Astrocyte of the cerebellum (primary cell): ENCODE data around the gene CELF4.

Experiments
- DNase-seq: peaks from one replicate; pipeline ENCODE4 v3.0.0-alpha.2; 2011; ENCODE audit warnings: low read depth
- H3K4me3 ChIP-seq: 2 replicates; pipeline ENCODE4 v1.5.1; 2011; ENCODE audit warnings: mild to moderate bottlenecking, low read depth, low read length, moderate library complexity
- CTCF ChIP-seq: IDR thresholded peaks from 2 replicates; pipeline ENCODE4 v1.5.1; 2012; ENCODE audit warnings: low read length, low read depth, moderate library complexity, mild to moderate bottlenecking; ENCODE audit errors: missing control alignments
- in situ Hi-C: cut with HindIII; loops from 2 replicates; pipeline ENCODE4 v1.10.0; 2017; ENCODE audit warnings: low sequenced_read_pairs

Gene CELF4

DNA sequence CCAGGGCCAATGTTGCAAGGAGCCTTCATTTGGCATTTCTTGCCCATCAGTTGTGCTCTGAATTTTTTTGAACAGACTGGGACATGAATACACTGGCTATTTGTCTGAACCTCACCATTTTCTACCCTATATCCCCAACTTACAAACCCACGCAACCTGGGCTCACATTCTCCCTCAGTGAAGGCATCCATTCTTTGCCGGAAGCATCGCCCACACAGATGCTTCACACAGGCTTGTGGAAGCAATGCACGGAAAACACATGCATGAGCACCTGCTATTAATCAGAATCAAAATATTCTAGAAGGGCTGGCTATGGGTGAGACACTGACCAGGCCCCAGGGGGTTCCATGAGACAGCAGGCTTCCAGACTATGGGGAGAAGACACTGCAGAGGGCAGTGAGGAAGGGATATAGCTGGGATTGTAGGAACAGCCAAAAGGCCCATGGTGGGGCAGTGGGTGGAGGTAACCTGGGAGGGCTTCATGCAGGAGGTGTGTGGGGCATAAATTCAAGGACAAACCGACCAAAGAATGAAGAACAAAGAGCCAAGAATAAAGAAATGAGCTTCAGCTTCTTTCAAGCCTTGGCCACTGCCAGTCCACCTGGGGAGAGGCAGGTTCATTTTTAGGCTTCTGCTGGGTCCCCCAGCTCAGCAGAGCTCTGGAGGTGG lies 261.5 kb downstream of the CELF4 start:
- no peak for TF ChIP-seq CTCF
- no peak for DNase-seq
- in situ Hi-C loops: loop anchor here (5.0 kb wide), 1 partner anchor 38 kb away; no protein-coding TSS in a partner anchor
- H3K4me3 ChIP-seq: no peak overlapping the region

DNA sequence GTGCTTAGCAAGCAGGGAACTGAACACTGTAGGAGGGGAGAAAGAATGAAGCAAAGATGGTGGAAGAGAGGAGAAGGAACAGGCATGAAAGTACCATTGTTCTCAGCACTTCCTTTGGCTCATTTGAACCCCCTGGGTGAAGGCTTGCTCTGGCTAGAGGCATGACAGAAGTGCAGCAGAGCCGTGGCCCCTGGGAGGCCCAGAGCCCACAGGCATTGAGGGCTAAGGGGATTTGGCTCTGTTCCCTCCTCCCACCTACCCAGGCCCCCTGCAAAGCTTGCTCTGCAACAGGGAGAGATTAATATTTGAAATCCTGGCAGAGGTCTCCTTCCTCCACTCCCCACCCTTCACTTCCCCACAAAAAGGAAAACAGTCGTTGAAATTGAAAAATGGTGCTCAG lies 262.6 kb downstream of the CELF4 start:
- in situ Hi-C loops: loop anchor here (5.0 kb wide), 1 partner anchor 39 kb away; no protein-coding TSS in a partner anchor
- TF ChIP-seq CTCF: no peak
- H3K4me3 ChIP-seq: no peak overlapping the region
- no peak for DNase-seq

- in situ Hi-C loops: loop anchor here (5.0 kb wide), 1 partner anchor 40 kb away; no protein-coding TSS in a partner anchor
- DNase-seq: no peak
- TF ChIP-seq CTCF: no peak
- no peak overlapping the region for H3K4me3 ChIP-seq
Observed at GRCh38 chr18:37302519-37302918, 263.1 kb downstream of the CELF4 start.

DNA sequence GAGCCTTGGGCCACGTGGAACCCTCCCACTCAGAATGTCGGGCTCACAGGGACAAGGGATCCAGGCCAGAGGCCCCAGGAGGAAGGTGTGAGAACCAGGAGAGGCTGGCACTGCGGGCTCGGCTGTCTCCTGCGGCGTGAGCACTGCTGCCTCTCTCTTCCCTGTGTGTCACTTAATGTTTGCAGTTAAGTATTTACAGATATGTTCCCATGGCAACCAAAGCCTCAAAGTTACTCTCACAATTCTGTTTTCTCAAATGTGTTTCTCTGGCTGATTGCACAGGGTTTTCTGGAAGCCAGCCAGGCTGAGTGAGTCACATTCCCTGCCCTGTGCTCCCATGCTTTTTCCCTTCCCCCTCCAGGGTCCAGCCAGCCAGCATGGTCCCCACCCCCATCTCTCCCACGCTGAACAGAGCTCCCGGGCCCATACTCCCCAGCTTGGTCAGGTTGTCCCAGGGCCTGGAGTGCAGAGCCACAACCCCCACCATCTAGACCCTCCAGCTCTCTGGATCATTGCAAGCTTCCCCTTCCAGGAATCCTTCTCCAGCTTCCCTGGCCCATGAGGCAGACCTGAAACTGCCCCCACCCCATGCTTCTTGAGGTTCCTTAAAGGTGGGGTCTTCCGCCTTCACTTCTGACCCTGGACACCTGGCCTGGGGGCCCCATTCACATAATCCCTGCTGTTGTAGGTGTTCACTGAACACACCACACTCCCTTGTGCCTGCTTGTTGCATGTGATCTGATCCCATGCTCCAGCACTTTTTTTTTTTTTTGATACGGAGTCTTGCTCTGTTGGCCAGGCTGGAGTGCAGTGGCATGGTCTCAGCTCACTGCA lies 265.9 kb downstream of the CELF4 start:
- H3K4me3 ChIP-seq: no peak overlapping the region
- TF ChIP-seq CTCF: no peak
- in situ Hi-C loops: loop anchor here (5.0 kb wide), 1 partner anchor 43 kb away; no protein-coding TSS in a partner anchor
- DNase-seq: peak; percentile 94

DNA sequence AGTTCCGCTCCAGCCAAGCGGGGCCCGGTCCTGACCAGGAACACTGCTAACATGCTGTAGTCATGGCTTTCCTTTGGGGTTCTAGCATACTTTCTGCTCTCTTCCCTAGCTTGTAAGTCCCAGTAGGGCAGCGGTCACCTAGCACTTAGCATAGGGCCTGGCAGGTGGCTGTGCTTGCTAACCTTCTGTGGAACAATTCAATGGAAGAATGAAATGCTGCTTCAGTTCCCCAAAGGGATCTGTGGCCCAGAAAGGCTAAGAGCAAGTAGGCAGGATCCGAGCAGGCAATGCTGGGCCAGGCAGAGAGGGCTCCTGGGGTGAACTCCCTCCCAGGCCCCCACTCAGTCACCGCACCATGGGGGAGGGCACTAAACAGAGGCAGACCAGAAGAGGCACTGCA lies 266.8 kb downstream of the CELF4 start:
- no peak for DNase-seq
- no peak for TF ChIP-seq CTCF
- no peak overlapping the region for H3K4me3 ChIP-seq
- in situ Hi-C loops: no loop called here

- in situ Hi-C loops: no loop called here
- no peak for DNase-seq
- no peak overlapping the region for H3K4me3 ChIP-seq
- no peak for TF ChIP-seq CTCF
Observed at GRCh38 chr18:37297106-37297505, 268.5 kb downstream of the CELF4 start.
